Ramos (cell line): Measurements from ENCODE around the gene MCU.
"Not testable (repeated sequence)": the region's sequence is repeated elsewhere in the genome, so short reads cannot be mapped to it uniquely, and the experiment has no call there.

Experiments used
- in situ Hi-C: fragments of 300-500 bp; cut with MboI; formaldehyde crosslinking; loops from one replicate; pipeline ENCODE4 v1.14.3; 2022; ENCODE audit warnings: low sequenced_read_pairs; ENCODE audit not compliant: unreplicated experiment

Gene MCU

DNA sequence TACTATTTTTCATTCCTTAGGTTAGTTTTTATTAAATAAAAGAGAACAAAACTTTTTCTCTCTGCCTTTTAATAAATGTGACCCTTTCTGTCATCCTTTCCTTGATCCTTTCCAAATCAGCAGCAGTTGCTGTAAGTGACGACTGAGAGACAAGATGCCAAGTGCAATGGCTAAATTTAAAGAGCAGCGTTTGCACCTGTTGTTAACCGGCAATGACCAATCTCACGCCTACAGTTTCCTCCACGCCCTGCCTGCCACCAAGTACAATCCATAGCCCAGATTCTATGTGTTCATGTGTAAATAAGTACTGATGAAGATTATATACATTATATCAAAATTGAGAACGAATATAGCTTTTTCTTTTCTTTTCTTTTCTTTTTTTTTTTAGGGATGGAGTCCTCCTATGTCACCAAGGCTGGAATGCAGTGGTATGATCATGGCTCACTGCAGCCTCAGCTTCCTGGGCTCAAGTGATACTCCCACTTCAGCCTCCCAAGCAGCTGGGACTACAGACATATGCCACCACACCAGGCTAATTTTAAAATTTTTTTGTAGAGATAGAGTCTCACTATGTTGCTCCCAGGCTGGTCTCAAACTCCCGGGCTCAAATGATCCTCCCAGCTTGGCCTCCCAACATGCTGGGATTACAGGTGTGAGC is 6.5 kb upstream of the MCU start:
- in situ Hi-C loops = no loop called here

DNA sequence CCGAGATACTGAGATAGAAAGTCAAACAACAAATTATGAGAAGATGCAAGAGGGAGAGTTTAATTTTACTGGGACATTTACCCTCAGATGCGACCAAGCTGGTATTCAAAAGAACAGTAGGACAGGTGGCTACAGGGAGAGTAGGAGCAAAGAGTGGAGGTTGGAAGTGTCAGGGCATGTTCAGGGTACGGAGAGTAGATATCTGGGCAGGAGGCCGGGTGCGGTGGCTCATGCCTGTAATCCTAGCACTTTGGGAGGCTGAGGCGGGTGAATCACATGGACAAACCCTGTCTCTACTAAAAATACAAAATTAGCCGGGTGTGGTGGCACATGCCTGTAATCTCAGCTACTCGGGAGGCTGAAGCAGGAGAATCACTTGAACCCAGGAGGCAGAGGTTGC is 5.5 kb upstream of the MCU start:
- in situ Hi-C loops = not testable (repeated sequence)

GRCh38 chr10:72687035-72687434 is 4.9 kb upstream of the MCU start:
- in situ Hi-C loops = no loop called here

- in situ Hi-C loops = no loop called here
Observed at GRCh38 chr10:72688208-72688651, 3.7 kb upstream of the MCU start.

DNA sequence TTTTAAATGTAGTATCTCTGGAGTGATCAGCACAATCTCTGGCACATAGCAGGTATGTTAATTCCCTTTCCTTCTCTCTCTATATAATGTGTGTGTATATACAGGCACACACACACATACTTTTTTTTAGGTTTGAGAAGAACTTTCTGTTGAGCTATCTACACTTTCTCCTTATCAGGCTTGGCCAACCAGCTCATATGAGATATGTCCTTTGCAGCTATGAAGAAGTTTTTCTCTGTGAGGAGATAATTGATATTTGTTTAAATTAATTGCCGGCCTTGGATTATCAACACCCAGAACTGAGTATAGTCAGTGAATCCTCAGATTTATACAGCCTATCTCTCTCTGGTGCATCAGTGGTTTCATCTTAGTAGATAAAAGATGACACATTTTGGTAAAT is 2.3 kb upstream of the MCU start:
- in situ Hi-C loops = no loop called here

DNA sequence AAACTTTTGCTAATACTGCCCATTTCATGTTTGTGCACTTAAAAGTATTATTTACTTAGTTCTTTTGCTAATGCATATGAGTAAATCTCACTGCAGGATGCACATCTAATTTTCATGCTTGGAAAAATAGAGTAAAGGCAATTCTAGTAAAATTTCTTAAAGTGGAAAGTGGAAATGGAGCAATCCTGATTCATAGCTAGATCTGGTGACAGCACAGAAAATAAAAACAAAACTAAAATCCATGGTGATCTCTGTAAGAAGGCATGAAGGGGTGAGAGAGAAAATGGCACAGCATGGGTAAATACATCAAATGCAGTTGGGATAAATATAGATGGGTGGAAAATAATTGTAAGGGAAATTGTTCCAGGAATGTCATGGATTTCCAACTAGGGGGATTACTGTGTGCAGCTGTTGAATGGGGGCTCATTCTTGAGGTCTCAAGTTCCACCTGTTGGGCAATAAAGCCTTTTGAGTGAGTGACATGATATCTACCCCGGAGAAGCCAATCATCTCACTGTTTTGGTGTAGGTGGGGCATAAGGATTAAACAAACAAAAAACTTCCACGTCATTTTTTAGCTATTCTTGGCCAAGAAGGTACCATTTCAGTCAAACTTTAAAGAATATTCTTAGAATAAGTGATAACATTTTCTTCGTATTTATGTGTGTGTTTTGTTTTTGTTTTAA is 1.7 kb upstream of the MCU start:
- in situ Hi-C loops = no loop called here

DNA sequence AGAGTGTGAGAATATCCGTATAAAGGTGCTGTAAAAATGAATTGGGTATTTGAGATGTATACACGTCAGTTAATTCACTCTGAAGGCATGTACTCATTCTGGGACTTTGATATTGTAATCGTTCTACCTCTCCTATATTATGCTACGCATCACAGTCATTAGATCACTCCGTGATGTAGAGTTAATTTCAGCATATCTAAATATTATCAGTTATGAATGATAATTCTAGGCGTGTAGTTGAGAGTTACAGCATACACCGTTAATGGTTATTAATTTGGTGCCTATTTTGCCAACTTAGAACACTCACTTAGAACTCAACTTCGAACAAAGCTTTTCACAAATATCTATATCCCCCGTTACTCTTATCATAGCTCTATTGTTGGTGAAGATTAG is 477 bp upstream of the MCU start:
- in situ Hi-C loops = no loop called here

GRCh38 chr10:72692744-72692993 is 726 bp downstream of the MCU start:
- in situ Hi-C loops = no loop called here

- in situ Hi-C loops = no loop called here
Observed at GRCh38 chr10:72692994-72693781, 1.2 kb downstream of the MCU start.

- in situ Hi-C loops = no loop called here
Observed at GRCh38 chr10:72694476-72695369, 2.8 kb downstream of the MCU start.

GRCh38 chr10:72695496-72695895 is 3.6 kb downstream of the MCU start:
- in situ Hi-C loops = no loop called here

- in situ Hi-C loops = no loop called here
Observed at GRCh38 chr10:72697716-72698115, 5.8 kb downstream of the MCU start.

DNA sequence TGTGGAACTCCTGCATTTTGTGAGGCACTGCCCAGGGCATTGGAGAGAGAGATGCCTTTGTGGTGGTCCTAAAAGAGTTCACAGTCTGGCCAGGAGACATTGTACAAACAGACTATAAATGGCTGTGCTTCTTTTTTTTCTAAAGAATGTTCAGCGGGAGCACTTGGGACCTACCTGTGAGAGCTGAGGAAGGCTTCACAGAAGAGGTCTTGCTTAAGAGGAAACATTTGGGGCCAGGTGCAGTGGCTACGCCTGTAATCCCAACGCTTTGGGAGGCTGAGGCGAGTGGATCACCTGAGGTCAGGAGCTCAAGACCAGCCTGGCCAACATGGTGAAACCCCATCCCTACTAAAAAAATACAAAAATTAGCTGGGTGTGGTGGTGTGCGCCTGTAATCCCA is 10.5 kb downstream of the MCU start:
- in situ Hi-C loops = not testable (repeated sequence)

DNA sequence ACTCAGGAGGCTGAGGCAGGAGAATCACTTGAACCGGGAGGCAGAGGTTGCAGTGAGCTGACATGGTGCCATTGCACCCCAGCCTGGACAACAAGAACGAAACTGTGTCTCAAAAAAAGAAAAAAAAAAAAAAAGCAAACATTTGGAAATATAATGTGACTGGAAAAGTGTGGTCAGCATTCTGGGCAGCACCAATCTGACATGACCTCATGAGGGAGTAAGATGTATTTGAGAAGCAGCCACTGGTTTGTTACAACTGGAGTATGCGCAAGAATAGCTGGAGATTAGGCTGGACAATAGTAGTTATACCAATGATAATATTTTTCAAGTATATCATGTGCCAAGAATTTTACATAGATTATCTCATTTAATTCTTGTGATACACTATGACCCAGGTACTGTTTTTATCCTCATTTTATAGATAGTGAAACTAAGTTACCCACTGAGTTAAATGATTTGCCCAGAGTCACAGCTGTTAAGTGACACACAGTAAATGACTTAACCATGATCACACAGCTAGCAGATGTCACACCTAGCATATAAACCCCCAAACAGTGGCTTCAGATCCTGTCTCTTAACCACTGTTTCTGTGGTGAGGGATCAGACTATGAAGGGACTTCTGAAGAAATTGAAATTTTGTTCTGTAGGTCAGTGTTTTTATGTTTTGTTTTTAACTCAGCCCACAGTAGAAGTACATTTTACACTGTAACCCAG is 11.1 kb downstream of the MCU start:
- in situ Hi-C loops = no loop called here

DNA sequence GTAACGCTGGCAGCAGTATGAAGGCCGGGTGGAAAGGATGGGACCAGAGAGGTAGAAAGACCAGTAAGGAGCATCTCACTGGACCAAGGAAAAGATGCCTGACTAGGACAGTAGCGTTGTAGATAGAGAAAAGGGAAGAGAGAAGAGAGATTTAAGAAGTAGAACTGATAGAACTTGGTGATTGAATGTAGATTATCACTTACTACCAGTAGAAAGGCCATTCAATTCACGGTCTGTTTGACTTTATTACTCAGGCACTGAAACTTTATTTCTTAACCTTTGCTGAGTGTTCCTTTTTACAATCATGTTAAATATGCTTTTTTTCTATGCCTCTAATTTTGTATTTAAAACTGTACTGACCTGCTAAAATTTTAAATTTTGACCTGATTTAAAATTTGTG is 12.2 kb downstream of the MCU start:
- in situ Hi-C loops = no loop called here

DNA sequence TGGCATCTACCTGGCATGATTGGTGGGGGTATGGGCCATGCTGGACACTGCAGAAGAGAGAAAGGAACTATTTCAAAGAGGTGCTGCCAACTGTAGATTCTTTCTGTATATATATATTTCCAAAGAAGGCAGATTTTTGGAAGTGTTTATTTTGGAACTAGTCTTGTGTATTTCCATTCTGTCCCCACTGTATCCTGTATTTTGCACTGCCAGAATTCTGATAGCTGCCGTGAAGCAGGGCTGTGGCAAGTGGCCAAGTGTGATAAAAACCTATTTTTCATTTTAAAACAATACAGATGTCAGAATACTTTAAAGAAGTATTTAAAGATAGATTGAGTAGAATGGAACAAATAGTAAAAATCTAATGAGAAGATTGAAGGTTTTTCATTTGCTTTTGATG is 17.1 kb downstream of the MCU start:
- in situ Hi-C loops = no loop called here

- in situ Hi-C loops = no loop called here
Observed at GRCh38 chr10:72712136-72712535, 20.2 kb downstream of the MCU start.

DNA sequence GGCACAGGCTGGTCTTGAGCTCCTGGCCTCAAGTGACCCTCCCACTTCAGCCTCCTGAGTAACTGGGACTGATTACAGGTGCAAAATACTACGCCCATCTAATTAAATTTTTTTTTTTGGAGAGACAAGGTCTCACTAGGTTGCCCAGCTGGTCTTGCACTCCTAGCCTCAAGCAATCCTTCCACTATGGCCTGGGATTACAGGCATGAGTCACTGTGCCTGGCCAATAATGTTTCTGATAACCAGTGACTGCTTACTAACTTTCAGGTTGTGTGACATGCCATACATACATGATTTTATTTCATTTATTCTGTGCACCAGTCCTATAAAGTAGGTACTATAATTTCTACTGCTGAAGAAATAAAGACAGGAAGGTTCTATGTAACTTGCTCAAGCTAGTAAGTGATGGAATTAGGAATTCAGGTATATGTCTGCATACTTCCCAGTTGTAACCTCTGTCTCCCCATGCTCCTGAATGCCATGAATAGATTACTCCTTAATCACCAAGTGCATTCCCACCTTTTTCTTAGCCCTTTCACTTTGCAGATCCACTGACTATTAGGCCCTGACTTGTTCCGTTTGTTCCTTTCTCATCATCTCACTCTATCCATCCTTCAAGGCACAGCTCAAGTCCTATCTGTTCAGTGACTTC is 28.1 kb downstream of the MCU start:
- in situ Hi-C loops = no loop called here

DNA sequence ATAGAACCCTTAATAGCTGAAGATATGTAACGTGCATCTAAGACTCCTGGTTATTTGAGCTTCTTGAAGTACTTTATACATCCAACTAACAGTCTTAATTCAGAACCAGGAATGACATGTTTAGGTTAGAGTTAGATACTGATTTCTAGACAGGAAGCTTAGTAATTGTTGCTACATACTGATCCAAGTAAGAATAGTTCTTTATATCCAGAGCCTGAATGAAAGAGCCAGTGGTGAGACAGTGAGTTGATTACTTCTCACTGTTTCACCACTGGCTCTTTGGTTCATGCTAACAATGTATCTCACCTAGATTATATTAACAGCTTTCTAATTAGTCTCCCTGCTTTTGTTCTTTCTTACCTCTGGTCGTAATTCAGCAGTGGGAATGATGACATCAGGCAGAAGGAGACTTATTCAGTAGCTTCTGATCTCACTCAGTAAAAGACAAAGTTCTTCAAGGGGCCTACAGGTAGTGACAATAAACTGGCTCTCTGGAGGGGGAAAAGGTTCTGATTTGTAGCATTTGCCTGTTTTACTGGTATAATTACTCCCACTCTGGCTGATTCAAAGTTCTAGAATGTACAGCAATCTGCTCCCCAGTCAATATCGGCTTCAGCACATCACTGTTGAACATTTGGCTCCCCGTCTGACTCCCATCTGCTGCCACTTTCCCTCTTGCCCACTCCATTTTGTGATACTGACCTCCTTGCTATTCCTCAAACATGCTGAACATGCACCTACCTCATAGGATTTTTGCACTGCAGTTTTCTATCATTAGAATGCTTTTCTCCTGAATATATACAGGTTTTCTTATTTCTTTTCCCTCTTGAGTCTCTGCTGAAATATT is 29.1 kb downstream of the MCU start:
- in situ Hi-C loops = no loop called here
